K562 (cell line): ENCODE results near the gene DDX41. TPM values are rescaled to one million over a fixed set of nuclear protein-coding genes. Genes with fewer than 3 reads are reported as not detected.

Experiments used
- CEBPB ChIP-seq: fragments of 450-650 bp; IDR thresholded peaks from 2 replicates; pipeline ENCODE4 v1.6.1; 2016; ENCODE audit warnings: missing genetic modification characterization, missing compliant biosample characterization
- HMBOX1 ChIP-seq: sonication (generic); IDR thresholded peaks from 2 replicates; pipeline ENCODE4 v1.6.1; 2016
- MAFF ChIP-seq: IDR thresholded peaks from 2 replicates; pipeline ENCODE4 v1.6.1; 2012; ENCODE audit warnings: low read length, improper control_type of control experiment
- MAFK ChIP-seq: IDR thresholded peaks from 2 replicates; pipeline ENCODE4 v1.6.1; 2011; ENCODE audit warnings: low read length, improper control_type of control experiment
- MNT ChIP-seq, 2 experiments: fragments of 450-650 bp; conservative IDR thresholded peaks; 2 replicates each; pipeline ENCODE4 v1.6.1; 2017; ENCODE audit warnings: mild to moderate bottlenecking in 2 of 2, moderate library complexity in 2 of 2
- NFE2 ChIP-seq: IDR thresholded peaks from 2 replicates; pipeline ENCODE4 v1.6.1; 2014; ENCODE audit warnings: antibody characterized with exemption, low read depth
- RREB1 ChIP-seq: fragments of 250-450 bp; sonication (Bioruptor Pico); IDR thresholded peaks from 2 replicates; pipeline ENCODE4 v1.4.0; 2020
- SMARCA4 ChIP-seq: fragments of 450-650 bp; IDR thresholded peaks from 2 replicates; pipeline ENCODE4 v1.6.1; 2016
- SRSF7 ChIP-seq: fragments of 200-400 bp; formaldehyde crosslinking; optimal IDR thresholded peaks from 2 replicates; pipeline ENCODE3; 2017; ENCODE audit warnings: mild to moderate bottlenecking, low read depth, low read length
- ZNF444 ChIP-seq: fragments of 250-450 bp; sonication (Bioruptor Pico); IDR thresholded peaks from 2 replicates; pipeline ENCODE4 v1.4.0; 2020; ENCODE audit warnings: mild to moderate bottlenecking, moderate library complexity
- polyA plus RNA-seq, 8 experiments: library from polyadenylated mRNA; depleted of rRNA in 4 of 8; stranded (reverse) in 5 of 8; unstranded in 3 of 8; fragments of >200 nt; fragmentation: Nextera tagmentation in 2 of 8; fragmentation: Illumina TruSeq in 1 of 8; extraction: Ambion mirVana in 2 of 8; extraction: Trizol in 1 of 8; gene quantifications; 2 replicates each; pipeline versions ENCODE4 v1.2.1 to v1.2.3, GENCODE V29; 2011 to 2014; ENCODE audit warnings: inconsistent platforms in 1 of 8, missing spikeins in 1 of 8
- total RNA-seq, 7 experiments: library from RNA; depleted of rRNA in 6 of 7; stranded (reverse); fragments of >200 nt in 6 of 7; fragmentation: Illumina TruSeq in 2 of 7; extraction: Trizol in 2 of 7; gene quantifications; 2 replicates each; pipeline versions ENCODE4 v1.2.1 to v1.2.3, GENCODE V29; 2011 to 2021; ENCODE audit warnings: low replicate concordance in 1 of 7

DDX41 gene
- total and polyA plus RNA-seq, 9 of the 15 experiments (the other 6 are each of a cell fraction or from before 2014, with no cell fraction given) = 38.2 to 284 (median 116) TPM

GRCh38 chr5:177565046-177565445 lies 48.3 kb upstream of the DDX41 start (continued):
- peak; percentile 64; the same call in 1 of the 2 replicates for TF ChIP-seq HMBOX1
- no peak for TF ChIP-seq RREB1 (CRISPR knock-in tag)
- no peak for TF ChIP-seq SRSF7
- TF ChIP-seq MAFK = peak; percentile 47; the same call in 1 of the 2 replicates
- TF ChIP-seq MNT (conservative IDR thresholded peaks at IDR 0.05) = 0 out of 4 replicates have a peak, but pooled peaks of 1 of the 2 experiments have one; percentile 19
- TF ChIP-seq CEBPB = 0 out of 2 replicates have a peak, but pooled peaks have one; percentile 26
- TF ChIP-seq NFE2 = peak; percentile 93
- TF ChIP-seq SMARCA4 = peak; percentile 41; the same call in 1 of the 2 replicates
- TF ChIP-seq ZNF444 = no peak
- TF ChIP-seq MAFF = peak; percentile 29; the same call in 1 of the 2 replicates
- TF ChIP-seq, all 486 proteins: peak for 15
